Transverse colon (tissue), 3 donors: Measurements from ENCODE around the gene GK.

ENCODE experiments used
- EP300 ChIP-seq: sonication (generic); formaldehyde crosslinking; IDR thresholded peaks from one replicate; pipeline ENCODE4 v1.6.1; 2017; ENCODE audit warnings: antibody characterized with exemption, low read depth
- TF ChIP-seq, protein P1 (sequence below), 5 experiments: fragments of 200-600 bp in 3 of 5; fragments of 450-650 bp in 2 of 5; sonication (generic) in 3 of 5; IDR thresholded peaks; 1 replicate in 2 of 5; 2 replicates in 3 of 5; pipeline ENCODE4 v1.5.1; 2016 to 2017; ENCODE audit warnings: antibody characterized with exemption in 5 of 5, inconsistent platforms in 3 of 5, mild to moderate bottlenecking in 2 of 5, moderate library complexity in 1 of 5

DNA sequence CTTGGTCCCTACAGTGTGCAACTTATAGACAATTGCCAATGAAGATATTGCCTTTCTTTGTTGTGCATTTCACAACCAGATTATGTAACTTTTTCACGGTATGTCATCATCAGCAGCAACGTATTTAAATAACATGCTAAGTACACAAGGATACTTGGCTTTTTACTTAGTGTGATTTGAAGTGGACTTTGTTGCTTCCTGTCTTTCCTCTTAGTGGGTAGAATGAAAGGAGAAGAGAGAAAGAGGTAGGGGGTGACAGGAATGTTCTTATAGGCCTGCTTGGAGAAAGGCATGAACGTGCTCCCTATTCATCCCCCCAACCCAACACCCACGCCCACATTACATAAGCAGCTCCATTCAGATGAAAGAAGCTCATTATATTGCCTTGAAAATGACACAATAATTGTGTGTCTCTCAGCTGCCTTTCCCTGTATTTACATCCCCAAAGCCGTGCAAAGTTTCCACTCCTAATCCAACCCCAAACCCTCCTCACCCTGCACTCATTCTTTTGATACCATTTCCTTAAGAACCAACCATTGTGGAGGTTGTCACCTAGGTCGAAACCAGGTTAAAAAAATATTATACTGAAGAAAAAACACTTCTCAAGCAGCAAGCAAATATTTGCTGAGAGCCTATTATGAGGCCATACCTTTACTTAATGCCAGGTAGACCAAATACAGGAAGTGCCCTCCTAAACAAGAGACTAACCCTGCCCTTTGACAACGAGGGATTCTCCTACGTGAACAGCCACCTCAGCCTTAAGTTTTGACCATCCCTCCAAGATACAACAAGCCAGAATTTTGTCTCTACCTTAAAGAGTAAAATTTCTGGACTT lies 25.2 kb upstream of the GK start:
- TF ChIP-seq, protein P1, sequence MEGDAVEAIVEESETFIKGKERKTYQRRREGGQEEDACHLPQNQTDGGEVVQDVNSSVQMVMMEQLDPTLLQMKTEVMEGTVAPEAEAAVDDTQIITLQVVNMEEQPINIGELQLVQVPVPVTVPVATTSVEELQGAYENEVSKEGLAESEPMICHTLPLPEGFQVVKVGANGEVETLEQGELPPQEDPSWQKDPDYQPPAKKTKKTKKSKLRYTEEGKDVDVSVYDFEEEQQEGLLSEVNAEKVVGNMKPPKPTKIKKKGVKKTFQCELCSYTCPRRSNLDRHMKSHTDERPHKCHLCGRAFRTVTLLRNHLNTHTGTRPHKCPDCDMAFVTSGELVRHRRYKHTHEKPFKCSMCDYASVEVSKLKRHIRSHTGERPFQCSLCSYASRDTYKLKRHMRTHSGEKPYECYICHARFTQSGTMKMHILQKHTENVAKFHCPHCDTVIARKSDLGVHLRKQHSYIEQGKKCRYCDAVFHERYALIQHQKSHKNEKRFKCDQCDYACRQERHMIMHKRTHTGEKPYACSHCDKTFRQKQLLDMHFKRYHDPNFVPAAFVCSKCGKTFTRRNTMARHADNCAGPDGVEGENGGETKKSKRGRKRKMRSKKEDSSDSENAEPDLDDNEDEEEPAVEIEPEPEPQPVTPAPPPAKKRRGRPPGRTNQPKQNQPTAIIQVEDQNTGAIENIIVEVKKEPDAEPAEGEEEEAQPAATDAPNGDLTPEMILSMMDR (IDR thresholded peaks at IDR 0.05) = no peak
- no peak for TF ChIP-seq EP300
